MCF 10A (cell line): ENCODE measurements around the gene CYP26B1. TPM values are rescaled to one million over a fixed set of nuclear protein-coding genes. Genes with fewer than 3 reads are reported as not detected.

ENCODE experiments used
- BruUV-seq: library from RNA; stranded (reverse); fragments of 400-500 nt; replicated peaks from 2 replicates; lab custom pipeline; 2021; lab: Mats Ljungman, UMichigan
- CTCF ChIA-PET: fragments of 300-600 bp; sonication (Branson Sonifier 250); formaldehyde crosslinking; extraction: SDS; loops from one replicate; lab custom pipeline; 2021; ENCODE audit warnings: antibody characterized with exemption, inconsistent platforms; lab: Yijun Ruan, JAX
- POLR2A ChIA-PET: fragments of 300-600, 350-650 bp; sonication (Branson Sonifier 250); formaldehyde crosslinking; extraction: SDS; loops from one replicate; lab custom pipeline; 2020; ENCODE audit warnings: antibody characterized with exemption, inconsistent platforms; lab: Yijun Ruan, JAX
- DNase-seq: peaks from one replicate; pipeline ENCODE4 v3.0.0-alpha.2; 2018; ENCODE audit not compliant: unreplicated experiment
- H3K27ac Mint-ChIP-seq: one replicate; pipeline ENCODE4 v1.8.0; 2022; ENCODE audit warnings: mild to moderate bottlenecking, low read depth, mixed read lengths; ENCODE audit not compliant: unreplicated experiment
- H3K27me3 Mint-ChIP-seq: one replicate; pipeline ENCODE4 v1.8.0; 2022; ENCODE audit warnings: mixed read lengths; ENCODE audit not compliant: insufficient read depth, unreplicated experiment
- H3K36me3 Mint-ChIP-seq: one replicate; pipeline ENCODE4 v1.8.0; 2022; ENCODE audit warnings: mild to moderate bottlenecking, moderate library complexity, mixed read lengths; ENCODE audit not compliant: insufficient read depth, unreplicated experiment
- H3K4me1 Mint-ChIP-seq: one replicate; pipeline ENCODE4 v1.8.0; 2022; ENCODE audit warnings: mixed read lengths; ENCODE audit not compliant: insufficient read depth, unreplicated experiment
- H3K4me3 Mint-ChIP-seq: one replicate; pipeline ENCODE4 v1.8.0; 2022; ENCODE audit warnings: mild to moderate bottlenecking, moderate library complexity, mixed read lengths; ENCODE audit not compliant: unreplicated experiment
- H3K9me3 Mint-ChIP-seq: one replicate; pipeline ENCODE4 v1.8.0; 2022; ENCODE audit warnings: mixed read lengths; ENCODE audit not compliant: unreplicated experiment
- intact Hi-C: fragments of 100-400 bp; cut with micrococcal nuclease; formaldehyde crosslinking; loops from 2 replicates; pipeline ENCODE4 v1.14.1; 2022
- total RNA-seq: library from RNA; stranded (reverse); gene quantifications from 2 replicates; pipeline ENCODE4 v1.2.3, GENCODE V29; 2022
- TF ChIP-seq, protein P1 (sequence below): fragments of 200-600 bp; IDR thresholded peaks from one replicate; pipeline ENCODE4 v1.8.0; 2022; ENCODE audit warnings: antibody characterized with exemption, mild to moderate bottlenecking; ENCODE audit not compliant: unreplicated experiment

CYP26B1 gene
- total RNA-seq, 1 experiment from 2014 or later: 14.1 TPM

DNA sequence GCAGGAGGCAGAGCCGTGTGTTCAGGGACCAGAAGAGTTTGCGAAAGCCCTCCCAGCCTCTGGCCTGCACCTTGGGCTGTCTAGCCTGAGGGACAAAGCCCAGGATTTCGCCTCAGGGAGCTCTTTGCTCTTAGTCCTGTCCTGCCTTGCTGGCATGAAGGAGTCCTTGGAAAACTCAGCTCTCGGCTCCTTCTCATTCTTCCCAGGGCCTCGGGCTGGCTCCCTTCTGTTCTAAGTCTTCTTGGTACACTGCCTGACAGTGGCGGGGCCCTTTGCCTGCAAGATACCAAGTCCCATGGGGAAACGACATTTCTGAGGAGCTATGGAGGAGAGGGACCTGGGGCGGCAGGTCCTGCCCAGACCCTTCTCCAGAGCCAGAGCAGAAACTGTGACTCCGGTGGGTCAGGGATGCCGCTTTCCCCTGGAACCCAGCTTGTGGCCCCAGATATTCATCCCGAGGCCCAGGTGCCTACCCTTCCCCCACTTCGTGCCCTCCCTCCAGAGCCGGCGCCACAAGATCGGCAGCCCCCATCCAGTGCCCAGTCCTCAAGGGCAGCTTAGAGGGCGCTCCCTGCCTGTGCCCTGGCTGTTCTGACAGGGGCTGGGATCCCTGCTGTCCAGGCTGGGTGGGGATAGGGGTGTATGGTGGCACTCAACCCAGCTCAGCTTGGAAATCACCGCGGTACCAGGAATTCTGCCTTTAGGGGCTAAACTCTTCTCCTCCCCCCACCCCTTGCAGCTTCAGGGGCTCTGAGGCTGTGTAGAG, 5.5 kb upstream of the CYP26B1 start:
- DNase-seq: no peak
- no peak overlapping the region for H3K4me3 Mint-ChIP-seq
- intact Hi-C loops: loop anchor here (5.0 kb wide), 1 partner anchor 621 kb away; no protein-coding TSS in a partner anchor
- POLR2A ChIA-PET: interaction anchor here (0.6 kb wide), 1 partner anchor 952 kb away, joined by 3 read pairs; no protein-coding TSS in a partner anchor
- no peaks in the 10 kb centered on the region for H3K36me3 Mint-ChIP-seq
- no peaks in the 10 kb centered on the region for H3K9me3 Mint-ChIP-seq
- peaks cover 52% of the 10 kb centered on the region for H3K27me3 Mint-ChIP-seq
- H3K4me1 Mint-ChIP-seq: peaks cover 19% of the 10 kb centered on the region
- TF ChIP-seq, protein P1, sequence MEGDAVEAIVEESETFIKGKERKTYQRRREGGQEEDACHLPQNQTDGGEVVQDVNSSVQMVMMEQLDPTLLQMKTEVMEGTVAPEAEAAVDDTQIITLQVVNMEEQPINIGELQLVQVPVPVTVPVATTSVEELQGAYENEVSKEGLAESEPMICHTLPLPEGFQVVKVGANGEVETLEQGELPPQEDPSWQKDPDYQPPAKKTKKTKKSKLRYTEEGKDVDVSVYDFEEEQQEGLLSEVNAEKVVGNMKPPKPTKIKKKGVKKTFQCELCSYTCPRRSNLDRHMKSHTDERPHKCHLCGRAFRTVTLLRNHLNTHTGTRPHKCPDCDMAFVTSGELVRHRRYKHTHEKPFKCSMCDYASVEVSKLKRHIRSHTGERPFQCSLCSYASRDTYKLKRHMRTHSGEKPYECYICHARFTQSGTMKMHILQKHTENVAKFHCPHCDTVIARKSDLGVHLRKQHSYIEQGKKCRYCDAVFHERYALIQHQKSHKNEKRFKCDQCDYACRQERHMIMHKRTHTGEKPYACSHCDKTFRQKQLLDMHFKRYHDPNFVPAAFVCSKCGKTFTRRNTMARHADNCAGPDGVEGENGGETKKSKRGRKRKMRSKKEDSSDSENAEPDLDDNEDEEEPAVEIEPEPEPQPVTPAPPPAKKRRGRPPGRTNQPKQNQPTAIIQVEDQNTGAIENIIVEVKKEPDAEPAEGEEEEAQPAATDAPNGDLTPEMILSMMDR: no peak
- H3K27ac Mint-ChIP-seq: no peak overlapping the region
- no TSS peak for BruUV-seq
- CTCF ChIA-PET: interaction anchor here (1.0 to 6.0 kb wide), 8 partner anchors 14 to 606 kb away, joined by 3 to 204 read pairs (median 5); no protein-coding TSS in a partner anchor

DNA sequence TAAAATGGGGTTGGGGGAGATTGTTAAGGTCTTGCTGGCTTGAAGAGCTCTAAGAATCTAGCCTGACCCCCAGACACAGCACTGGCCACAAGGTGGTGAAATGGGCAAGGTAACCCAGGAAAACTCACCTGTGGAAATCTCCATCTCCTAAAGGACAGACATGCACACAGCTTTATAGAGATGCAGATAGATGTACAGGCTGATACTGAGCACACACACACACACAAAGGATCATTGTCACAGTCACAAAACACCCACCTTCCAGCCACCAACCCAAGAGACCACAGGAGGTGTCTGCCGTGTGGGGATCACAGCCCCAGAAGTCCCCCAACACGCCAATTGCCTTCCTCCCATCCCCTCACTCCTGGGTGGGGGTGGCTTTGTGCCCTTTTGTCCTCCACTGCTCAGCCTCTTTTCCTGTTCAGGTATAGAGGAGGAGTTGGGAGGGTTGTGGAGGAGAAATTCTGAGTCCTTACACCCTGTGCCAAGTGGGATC, 3.2 kb upstream of the CYP26B1 start:
- Mint-ChIP-seq H3K4me3 (no peak overlapping the region), H3K9me3 (no peaks in the 10 kb centered on the region), H3K27ac (no peak overlapping the region), H3K36me3 (no peaks in the 10 kb centered on the region), H3K27me3 (peaks cover 47% of the 10 kb centered on the region), H3K4me1 (peaks cover 27% of the 10 kb centered on the region)
- ChIA-PET POLR2A (interaction anchor here (0.6 to 1.6 kb wide), 9 partner anchors 14 to 605 kb away, joined by 3 to 12 read pairs (median 4); no protein-coding TSS in a partner anchor), CTCF (interaction anchor here (0.6 to 6.0 kb wide), 49 partner anchors 8 to 621 kb away, joined by 3 to 204 read pairs (median 5); no protein-coding TSS in a partner anchor)
- DNase-seq: peak; percentile 17
- TF ChIP-seq, protein P1: no peak
- BruUV-seq: no TSS peak
- intact Hi-C loops: loop anchor here (1.0 to 5.0 kb wide), 7 partner anchors 217 to 619 kb away; no protein-coding TSS in a partner anchor

DNA sequence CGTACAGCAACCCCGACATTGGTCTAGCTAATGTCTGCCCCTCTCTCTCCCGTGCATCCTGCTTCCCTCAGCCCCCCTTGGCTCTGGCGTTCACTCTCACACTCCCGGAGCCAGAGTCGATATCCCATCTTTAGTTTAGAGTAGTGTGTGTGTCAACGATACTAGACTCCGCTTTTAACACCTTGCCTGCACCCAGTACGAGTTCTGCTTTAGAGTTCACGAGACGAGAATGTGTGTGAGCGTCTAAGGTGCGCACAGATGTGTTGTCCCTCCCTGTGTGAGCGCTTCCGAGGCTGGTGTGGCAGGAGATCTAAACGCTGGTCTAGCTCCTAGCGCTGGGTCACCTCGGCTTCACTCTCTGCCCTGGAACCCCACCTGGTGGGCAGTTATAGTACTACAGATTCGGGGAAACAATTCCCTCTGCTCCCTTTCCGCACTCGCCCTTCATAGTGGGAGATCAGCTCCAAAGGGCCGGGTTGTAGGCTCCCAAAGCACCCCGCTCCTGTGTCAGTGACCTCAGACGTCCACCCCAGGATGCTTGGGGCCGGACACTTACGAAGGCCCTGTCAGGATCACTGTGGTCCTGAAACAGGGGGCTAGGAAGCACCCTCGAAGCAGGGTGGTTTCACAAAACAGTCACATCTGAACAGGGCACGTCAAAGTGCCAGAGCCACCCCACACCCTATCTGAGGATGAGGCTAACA, 2.6 kb upstream of the CYP26B1 start:
- no TSS peak for BruUV-seq
- Mint-ChIP-seq H3K4me3 (peak overlapping the region; percentile 79), H3K27me3 (peaks cover 41% of the 10 kb centered on the region), H3K9me3 (no peaks in the 10 kb centered on the region), H3K36me3 (no peaks in the 10 kb centered on the region), H3K4me1 (peaks cover 27% of the 10 kb centered on the region), H3K27ac (no peak overlapping the region)
- TF ChIP-seq, protein P1: peak; percentile 81
- ChIA-PET CTCF (interaction anchor here (0.6 to 6.0 kb wide), 58 partner anchors 9 to 627 kb away, joined by 3 to 204 read pairs (median 4); no protein-coding TSS in a partner anchor), POLR2A (interaction anchor here (0.6 to 1.6 kb wide), 9 partner anchors 15 to 604 kb away, joined by 3 to 12 read pairs (median 4); no protein-coding TSS in a partner anchor)
- intact Hi-C loops: loop anchor here (1.0 to 5.0 kb wide), 7 partner anchors 218 to 618 kb away; no protein-coding TSS in a partner anchor
- peak; percentile 91 for DNase-seq
